Thyroid gland (tissue), 4 donors: ENCODE measurements around the gene MIP.

Experiments
- POLR2A ChIP-seq, 2 donors: fragments of 450-650 bp; IDR thresholded peaks; one replicate each; pipeline ENCODE4 v1.6.1; 2017; ENCODE audit warnings: antibody characterized with exemption in 2 of 2, mild to moderate bottlenecking in 2 of 2, moderate library complexity in 1 of 2
- TF ChIP-seq, protein P1 (sequence below), 6 experiments: fragments of 200-600 bp in 3 of 6; fragments of 450-650 bp in 3 of 6; sonication (generic) in 3 of 6; IDR thresholded peaks; one replicate each; pipeline ENCODE4 v1.5.1; 2016 to 2019; ENCODE audit warnings: antibody characterized with exemption in 6 of 6, mild to moderate bottlenecking in 2 of 6, inconsistent platforms in 1 of 6, moderate library complexity in 1 of 6

DNA sequence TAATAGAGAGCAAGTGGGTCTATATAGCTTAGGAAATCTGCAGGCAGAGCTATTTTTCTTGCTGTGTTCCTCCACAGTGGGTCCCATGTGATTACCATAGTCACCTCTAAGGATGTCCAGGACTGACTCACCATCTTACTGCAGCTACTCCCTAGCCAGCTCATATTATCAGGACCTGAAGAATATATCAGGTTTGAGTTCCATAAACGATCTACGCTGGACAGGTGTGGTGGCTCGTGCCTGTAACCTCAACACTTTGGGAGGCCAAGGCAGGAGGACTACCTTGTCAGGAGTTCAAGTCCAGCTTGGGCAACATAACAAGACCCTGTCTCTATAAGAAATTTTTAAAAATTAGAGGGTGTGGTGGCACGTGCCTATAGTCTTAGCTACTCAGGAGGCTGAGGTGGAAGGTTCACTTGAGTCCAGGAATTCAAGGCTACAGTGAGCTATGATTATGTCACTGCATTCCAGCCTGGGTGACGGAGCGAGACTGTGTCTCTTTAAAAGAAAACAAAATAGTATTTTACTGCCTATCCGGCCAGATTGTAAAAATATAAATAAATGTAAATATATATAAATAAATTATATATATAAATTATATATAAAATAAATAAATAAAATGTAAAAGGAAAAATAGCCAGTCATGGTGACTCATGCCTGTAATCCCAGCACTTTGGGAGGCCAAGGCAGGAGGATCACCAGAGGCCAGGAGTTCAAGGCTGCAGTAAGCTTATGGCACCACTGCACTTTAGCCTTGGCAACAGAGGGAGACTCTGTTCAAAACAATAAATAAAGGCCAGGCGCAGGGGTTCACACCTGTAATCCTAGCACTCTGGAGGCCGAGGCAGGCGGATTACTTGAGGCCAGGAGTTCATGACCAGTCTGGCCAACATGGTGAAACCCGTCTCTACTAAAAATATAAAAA lies 7.0 kb upstream of the MIP start:
- TF ChIP-seq POLR2A (IDR thresholded peaks at IDR 0.05): no peak
- TF ChIP-seq, protein P1, sequence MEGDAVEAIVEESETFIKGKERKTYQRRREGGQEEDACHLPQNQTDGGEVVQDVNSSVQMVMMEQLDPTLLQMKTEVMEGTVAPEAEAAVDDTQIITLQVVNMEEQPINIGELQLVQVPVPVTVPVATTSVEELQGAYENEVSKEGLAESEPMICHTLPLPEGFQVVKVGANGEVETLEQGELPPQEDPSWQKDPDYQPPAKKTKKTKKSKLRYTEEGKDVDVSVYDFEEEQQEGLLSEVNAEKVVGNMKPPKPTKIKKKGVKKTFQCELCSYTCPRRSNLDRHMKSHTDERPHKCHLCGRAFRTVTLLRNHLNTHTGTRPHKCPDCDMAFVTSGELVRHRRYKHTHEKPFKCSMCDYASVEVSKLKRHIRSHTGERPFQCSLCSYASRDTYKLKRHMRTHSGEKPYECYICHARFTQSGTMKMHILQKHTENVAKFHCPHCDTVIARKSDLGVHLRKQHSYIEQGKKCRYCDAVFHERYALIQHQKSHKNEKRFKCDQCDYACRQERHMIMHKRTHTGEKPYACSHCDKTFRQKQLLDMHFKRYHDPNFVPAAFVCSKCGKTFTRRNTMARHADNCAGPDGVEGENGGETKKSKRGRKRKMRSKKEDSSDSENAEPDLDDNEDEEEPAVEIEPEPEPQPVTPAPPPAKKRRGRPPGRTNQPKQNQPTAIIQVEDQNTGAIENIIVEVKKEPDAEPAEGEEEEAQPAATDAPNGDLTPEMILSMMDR (IDR thresholded peaks at IDR 0.05): no peak
